Memory B cell (primary cell): ENCODE measurements around the gene PRMT3.
A peak's percentile ranks its signal among the peaks of the same experiment; 100 is the strongest.

Experiments used
- ATAC-seq: fragments of 150-1000 bp; cut with Tn5 transposase; 2 replicates; pipeline ENCODE4 v1.10.0; 2021; ENCODE audit warnings: low read depth, mild to moderate bottlenecking, moderate library complexity
- DNase-seq, 2 donors: peaks; one replicate each; pipeline ENCODE4 v3.0.0; 2022; ENCODE audit warnings: low spot score in 2 of 2
- H3K27ac Mint-ChIP-seq: one replicate; pipeline ENCODE4 v1.8.0; 2022; ENCODE audit warnings: mild to moderate bottlenecking, moderate library complexity, mixed read lengths
- H3K27me3 Mint-ChIP-seq: one replicate; pipeline ENCODE4 v1.8.0; 2022; ENCODE audit warnings: mixed read lengths
- H3K36me3 Mint-ChIP-seq: one replicate; pipeline ENCODE4 v1.8.0; 2022; ENCODE audit warnings: mild to moderate bottlenecking, mixed read lengths
- H3K4me1 Mint-ChIP-seq: one replicate; pipeline ENCODE4 v1.8.0; 2022; ENCODE audit warnings: mixed read lengths
- H3K4me3 Mint-ChIP-seq: one replicate; pipeline ENCODE4 v1.8.0; 2022; ENCODE audit warnings: mild to moderate bottlenecking, moderate library complexity, mixed read lengths
- H3K9me3 Mint-ChIP-seq: one replicate; pipeline ENCODE4 v1.8.0; 2022; ENCODE audit warnings: mixed read lengths

The PRMT3 gene

DNA sequence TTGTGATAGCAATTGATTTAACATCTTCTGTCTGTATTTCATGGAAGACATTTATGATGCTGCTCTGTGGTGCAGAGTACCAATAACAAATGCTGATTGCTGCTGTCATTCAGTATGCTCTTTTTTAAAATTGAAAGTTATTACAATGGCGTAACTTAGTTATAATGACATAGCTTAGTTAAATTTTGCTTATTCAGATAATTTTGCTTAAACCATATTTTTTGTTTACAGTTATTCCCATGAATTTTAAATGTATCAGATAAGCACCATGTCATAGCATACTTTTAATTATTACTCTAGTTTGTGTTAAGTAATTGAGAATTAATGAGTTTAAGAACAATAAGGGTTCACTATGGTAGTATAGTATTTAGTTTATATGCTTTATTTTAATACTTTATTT lies 15.5 kb downstream of the PRMT3 start:
- Mint-ChIP-seq H3K4me3 (no peak overlapping the region), H3K27me3 (no peaks in the 10 kb centered on the region), H3K9me3 (no peaks in the 10 kb centered on the region), H3K27ac (no peak overlapping the region), H3K4me1 (no peaks in the 10 kb centered on the region), H3K36me3 (peaks cover 17% of the 10 kb centered on the region)
- ATAC-seq (no peak), DNase-seq (no peak)

DNA sequence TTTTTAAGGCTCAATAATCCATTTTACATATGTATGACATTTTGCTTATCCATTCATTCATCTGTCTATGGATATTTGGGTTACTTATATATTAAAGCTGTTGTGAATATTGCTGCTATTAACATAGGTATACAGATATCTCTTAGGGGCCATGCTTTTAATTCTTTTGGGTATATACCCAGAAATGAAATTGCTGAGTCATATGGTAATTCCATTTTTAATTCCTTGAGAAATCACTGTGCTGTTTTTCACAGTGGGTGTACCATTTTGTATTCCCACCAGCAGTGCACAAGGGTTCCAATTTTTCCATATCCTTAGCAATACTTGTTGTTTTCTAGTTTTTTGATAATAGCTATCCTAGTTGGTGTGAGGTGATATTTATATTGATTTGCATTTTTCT lies 19.0 kb downstream of the PRMT3 start:
- Mint-ChIP-seq H3K36me3 (peaks cover 16% of the 10 kb centered on the region), H3K4me1 (no peaks in the 10 kb centered on the region), H3K9me3 (no peaks in the 10 kb centered on the region), H3K4me3 (no peak overlapping the region), H3K27ac (no peak overlapping the region), H3K27me3 (no peaks in the 10 kb centered on the region)
- DNase-seq (no peak), ATAC-seq (no peak)

DNA sequence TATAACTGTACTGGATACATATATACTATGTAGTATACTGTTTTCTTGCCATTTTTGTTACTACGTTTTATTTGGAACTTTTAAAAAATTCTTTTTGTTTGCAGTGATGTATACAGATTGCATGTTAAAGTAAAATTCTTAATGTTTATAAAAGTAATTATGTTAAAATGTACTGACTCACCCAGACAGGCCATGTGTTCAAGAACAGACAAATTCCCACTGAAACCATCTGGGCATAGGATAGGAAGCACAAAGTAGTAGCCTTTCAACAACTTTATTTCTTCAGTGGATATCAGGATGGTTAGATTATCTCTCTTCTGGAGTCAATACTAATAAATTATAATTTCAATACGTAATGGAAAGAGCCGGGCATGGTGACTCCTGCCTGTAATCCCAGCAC lies 19.8 kb downstream of the PRMT3 start:
- Mint-ChIP-seq H3K9me3 (no peaks in the 10 kb centered on the region), H3K27ac (no peak overlapping the region), H3K4me1 (no peaks in the 10 kb centered on the region), H3K4me3 (no peak overlapping the region), H3K27me3 (no peaks in the 10 kb centered on the region), H3K36me3 (peaks cover 15% of the 10 kb centered on the region)
- no peak for ATAC-seq
- DNase-seq = no peak

DNA sequence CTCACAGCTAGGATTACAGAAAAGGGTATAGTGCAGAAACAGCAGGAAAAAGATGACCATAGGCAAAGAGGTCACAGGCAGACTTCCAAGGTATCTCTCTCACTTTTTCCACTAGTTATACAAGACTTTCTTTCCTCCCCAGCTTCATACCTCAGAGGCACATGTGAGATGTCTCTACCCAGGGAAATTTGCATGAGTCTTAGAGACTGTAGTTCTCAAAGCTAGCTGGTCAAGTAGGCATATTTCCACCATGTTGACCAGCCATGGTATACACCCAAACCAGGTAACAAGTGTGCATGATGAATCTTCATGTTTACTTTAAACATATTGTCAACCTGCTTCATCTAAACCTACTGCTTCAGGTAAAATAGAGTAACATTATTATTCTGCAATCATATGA lies 27.9 kb downstream of the PRMT3 start:
- no peak overlapping the region for H3K27ac Mint-ChIP-seq
- no peak for ATAC-seq
- H3K36me3 Mint-ChIP-seq = peaks cover 27% of the 10 kb centered on the region
- H3K27me3 Mint-ChIP-seq = no peaks in the 10 kb centered on the region
- no peak overlapping the region for H3K4me3 Mint-ChIP-seq
- H3K4me1 Mint-ChIP-seq = peaks cover 3% of the 10 kb centered on the region
- no peak for DNase-seq
- no peaks in the 10 kb centered on the region for H3K9me3 Mint-ChIP-seq

DNA sequence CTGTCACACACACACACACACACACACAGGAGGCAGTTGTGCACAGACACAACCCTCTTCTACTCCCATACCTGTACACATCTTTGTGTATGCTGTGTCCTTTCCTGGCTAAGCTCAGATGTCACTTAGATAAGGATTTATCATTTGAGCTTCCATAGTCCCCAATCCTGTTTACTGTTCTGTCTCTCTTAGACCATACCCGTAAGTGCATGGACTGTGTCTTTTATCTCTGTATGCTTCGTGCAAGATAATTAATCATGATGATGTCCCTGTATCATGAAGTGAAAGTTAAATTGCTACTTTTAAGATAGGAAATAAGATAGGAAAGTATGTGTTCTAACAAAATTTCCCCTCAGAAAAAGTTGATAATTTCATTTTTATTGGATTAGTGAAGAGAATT lies 30.3 kb downstream of the PRMT3 start:
- H3K9me3 Mint-ChIP-seq = no peaks in the 10 kb centered on the region
- ATAC-seq = no peak
- peaks cover 3% of the 10 kb centered on the region for H3K4me1 Mint-ChIP-seq
- no peak overlapping the region for H3K27ac Mint-ChIP-seq
- no peaks in the 10 kb centered on the region for H3K27me3 Mint-ChIP-seq
- H3K4me3 Mint-ChIP-seq = no peak overlapping the region
- DNase-seq = no peak
- H3K36me3 Mint-ChIP-seq = peaks cover 33% of the 10 kb centered on the region

DNA sequence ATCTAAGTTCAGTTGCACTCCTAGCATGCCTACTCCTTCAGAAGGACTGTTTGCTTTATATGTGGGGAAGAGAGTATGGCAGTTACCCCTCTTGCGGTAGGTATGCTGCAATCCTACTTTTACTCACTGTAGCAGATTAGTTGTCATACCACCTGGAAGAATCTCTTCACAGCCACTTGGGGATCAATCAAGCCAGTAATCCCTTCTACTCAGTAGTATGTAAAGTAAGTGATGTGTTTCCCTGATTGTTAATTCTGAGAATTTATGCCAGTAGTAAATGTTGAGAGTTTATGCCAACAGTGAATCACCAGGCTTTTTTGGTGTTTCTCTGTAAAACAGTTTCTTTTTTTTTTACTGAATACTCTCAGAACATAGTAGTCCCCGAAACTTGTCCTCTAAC lies 34.4 kb downstream of the PRMT3 start:
- ATAC-seq (no peak), DNase-seq (no peak)
- peaks cover 28% of the 10 kb centered on the region for H3K36me3 Mint-ChIP-seq
- H3K4me1 Mint-ChIP-seq = peaks cover 3% of the 10 kb centered on the region
- H3K27ac Mint-ChIP-seq = no peak overlapping the region
- H3K4me3 Mint-ChIP-seq = no peak overlapping the region
- H3K9me3 Mint-ChIP-seq = no peaks in the 10 kb centered on the region
- no peaks in the 10 kb centered on the region for H3K27me3 Mint-ChIP-seq

DNA sequence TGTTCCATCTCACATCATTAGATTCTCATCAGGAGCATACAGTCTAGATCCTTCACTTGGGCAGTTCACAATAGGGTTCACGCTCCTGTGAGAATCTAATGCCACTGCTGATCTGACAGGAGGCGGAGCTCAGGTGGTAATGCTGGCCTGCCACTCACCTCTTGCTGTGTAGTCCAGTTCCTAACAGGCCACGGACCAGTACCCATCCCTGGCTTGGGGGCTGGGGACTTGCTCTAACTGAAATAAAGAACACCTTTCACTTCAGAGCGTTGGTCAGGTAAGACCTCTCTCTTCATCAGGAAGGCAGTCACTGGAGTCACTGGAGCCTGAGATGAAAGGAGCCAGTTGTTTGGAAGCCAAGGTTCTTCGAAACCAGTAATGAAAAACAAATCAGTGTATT lies 41.7 kb downstream of the PRMT3 start:
- Mint-ChIP-seq H3K9me3 (no peaks in the 10 kb centered on the region), H3K4me3 (no peak overlapping the region), H3K4me1 (no peaks in the 10 kb centered on the region), H3K27ac (peak overlapping the region; percentile 35), H3K27me3 (no peaks in the 10 kb centered on the region), H3K36me3 (peaks cover 17% of the 10 kb centered on the region)
- no peak for DNase-seq
- ATAC-seq = no peak

DNA sequence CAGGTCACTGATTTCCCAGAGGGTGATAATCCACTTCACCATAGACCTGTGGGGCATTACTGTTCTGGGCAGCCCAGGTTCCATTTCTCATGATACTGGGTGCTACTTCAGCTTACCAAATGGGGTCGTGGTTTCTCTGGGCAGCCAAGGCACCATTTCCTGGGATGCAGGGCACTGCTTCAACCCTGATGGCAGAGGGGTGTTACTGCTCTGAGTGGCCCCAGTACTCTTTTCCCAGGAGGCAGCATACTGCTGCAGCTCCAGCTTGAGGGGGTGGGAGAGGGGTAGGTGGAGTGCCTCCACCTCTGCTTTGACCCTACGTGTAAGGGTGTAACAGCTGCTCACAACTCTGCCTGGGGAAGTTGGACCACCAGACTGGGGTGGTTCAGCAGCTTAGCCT lies 51.1 kb downstream of the PRMT3 start:
- Mint-ChIP-seq H3K4me3 (no peak overlapping the region), H3K9me3 (no peaks in the 10 kb centered on the region), H3K27ac (no peak overlapping the region), H3K27me3 (no peaks in the 10 kb centered on the region), H3K36me3 (peaks cover 27% of the 10 kb centered on the region), H3K4me1 (peaks cover 2% of the 10 kb centered on the region)
- no peak for ATAC-seq
- no peak for DNase-seq

DNA sequence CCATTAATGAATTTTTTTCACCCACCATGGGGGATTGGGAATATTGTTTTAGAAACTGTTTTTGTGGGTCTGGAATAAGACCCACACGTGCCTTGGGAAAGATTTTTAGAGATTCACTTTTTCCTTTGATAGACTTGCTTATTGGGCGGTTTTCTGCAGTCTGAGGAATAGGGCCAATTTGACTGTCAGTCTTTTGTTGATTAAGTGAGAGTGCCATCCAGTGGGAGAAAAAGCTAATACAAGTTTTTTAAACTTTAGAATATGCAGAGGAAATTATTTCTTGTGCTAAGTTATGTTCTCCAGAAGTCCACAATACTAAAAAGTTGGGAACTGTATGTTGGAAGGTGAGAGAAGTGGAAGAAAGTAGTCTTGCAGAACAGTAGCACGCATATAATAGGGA lies 56.1 kb downstream of the PRMT3 start:
- DNase-seq = no peak
- Mint-ChIP-seq H3K4me1 (peaks cover 2% of the 10 kb centered on the region), H3K9me3 (no peaks in the 10 kb centered on the region), H3K27ac (no peak overlapping the region), H3K4me3 (no peak overlapping the region), H3K36me3 (peaks cover 5% of the 10 kb centered on the region), H3K27me3 (no peaks in the 10 kb centered on the region)
- no peak for ATAC-seq

DNA sequence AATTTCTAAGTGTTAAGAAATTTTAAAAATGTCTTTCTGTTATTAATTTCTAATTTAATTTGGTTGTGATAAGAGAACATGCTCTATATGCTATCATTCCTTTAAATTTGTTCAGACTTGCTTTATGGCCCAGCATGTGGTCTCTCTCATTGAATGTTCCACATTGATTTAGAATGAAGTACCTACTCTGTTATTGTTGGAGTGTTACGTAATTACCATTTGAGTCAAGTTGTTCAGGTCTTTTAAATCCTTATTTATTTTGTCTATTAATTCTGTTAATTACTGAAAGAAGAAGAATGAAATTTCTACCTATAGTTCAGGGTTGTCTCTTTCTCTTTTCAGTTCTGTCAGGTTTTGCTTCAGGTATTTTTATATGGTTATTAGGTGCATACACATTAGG lies 57.0 kb downstream of the PRMT3 start:
- H3K27ac Mint-ChIP-seq = no peak overlapping the region
- H3K9me3 Mint-ChIP-seq = no peaks in the 10 kb centered on the region
- H3K36me3 Mint-ChIP-seq = peaks cover 5% of the 10 kb centered on the region
- H3K4me1 Mint-ChIP-seq = peaks cover 2% of the 10 kb centered on the region
- ATAC-seq (no peak), DNase-seq (no peak)
- H3K27me3 Mint-ChIP-seq = no peaks in the 10 kb centered on the region
- H3K4me3 Mint-ChIP-seq = no peak overlapping the region

DNA sequence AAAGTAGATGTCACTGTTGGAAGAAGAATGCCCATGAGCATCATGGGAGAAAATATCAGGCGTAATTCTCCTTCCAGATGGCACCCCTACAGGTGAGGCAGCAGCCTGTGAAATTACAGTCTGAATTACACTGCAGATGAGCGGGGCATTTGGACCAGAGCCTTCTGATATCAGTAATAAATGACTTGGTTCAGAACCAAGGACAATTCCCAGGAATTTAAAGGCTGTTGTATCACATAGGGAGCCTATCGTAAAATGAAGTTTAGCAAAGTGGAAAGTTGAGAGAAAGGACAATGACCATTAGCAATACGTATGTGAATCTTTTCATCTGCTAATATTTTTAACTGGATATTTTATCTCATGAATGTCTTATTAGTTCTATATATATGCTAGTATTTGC lies 61.3 kb downstream of the PRMT3 start:
- no peaks in the 10 kb centered on the region for H3K4me1 Mint-ChIP-seq
- ATAC-seq (no peak), DNase-seq (no peak)
- no peaks in the 10 kb centered on the region for H3K9me3 Mint-ChIP-seq
- no peak overlapping the region for H3K27ac Mint-ChIP-seq
- H3K4me3 Mint-ChIP-seq = no peak overlapping the region
- no peaks in the 10 kb centered on the region for H3K27me3 Mint-ChIP-seq
- peaks cover 7% of the 10 kb centered on the region for H3K36me3 Mint-ChIP-seq

DNA sequence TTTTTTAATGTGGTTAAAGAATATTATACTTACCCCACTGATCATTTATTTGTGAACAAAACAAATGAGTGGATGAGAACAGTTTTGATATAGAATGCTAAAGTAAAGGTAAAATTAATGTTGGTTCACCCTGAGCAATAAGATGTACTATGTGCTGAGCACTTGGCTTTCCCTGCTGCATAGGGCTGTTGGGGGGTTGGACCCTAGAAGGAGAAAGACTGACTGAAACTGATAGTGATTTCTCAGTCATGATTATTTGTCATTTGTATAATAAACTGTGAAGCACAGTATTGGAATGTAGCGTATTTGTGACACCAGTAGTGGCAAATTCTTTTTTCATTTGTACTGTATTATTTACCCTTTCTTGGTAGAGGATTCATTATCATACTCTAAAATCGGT lies 63.3 kb downstream of the PRMT3 start:
- Mint-ChIP-seq H3K27me3 (no peaks in the 10 kb centered on the region), H3K27ac (no peak overlapping the region), H3K9me3 (no peaks in the 10 kb centered on the region), H3K4me1 (no peaks in the 10 kb centered on the region), H3K36me3 (peaks cover 12% of the 10 kb centered on the region), H3K4me3 (no peak overlapping the region)
- DNase-seq (no peak), ATAC-seq (no peak)

DNA sequence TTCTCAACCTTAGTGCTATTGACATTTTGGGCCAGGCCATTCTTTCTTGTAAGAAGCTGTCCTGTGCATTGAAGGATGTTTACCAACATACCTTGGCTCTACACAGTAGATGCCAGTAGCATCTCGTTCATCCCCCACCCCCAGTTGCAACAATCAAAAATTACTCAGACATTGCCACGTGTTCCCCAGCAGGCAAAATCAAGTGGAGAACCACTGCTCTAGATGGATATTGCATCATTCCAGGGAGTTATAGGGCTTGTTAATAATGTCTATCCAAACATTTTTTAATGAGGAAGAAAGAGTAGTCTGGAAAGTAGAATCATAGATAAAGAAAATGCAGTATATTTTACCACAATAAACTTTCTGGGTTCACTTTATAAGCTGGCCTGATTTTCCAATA lies 64.1 kb downstream of the PRMT3 start:
- Mint-ChIP-seq H3K9me3 (no peaks in the 10 kb centered on the region), H3K27me3 (no peaks in the 10 kb centered on the region), H3K4me3 (no peak overlapping the region), H3K4me1 (no peaks in the 10 kb centered on the region), H3K27ac (no peak overlapping the region), H3K36me3 (peaks cover 12% of the 10 kb centered on the region)
- DNase-seq (no peak), ATAC-seq (no peak)

DNA sequence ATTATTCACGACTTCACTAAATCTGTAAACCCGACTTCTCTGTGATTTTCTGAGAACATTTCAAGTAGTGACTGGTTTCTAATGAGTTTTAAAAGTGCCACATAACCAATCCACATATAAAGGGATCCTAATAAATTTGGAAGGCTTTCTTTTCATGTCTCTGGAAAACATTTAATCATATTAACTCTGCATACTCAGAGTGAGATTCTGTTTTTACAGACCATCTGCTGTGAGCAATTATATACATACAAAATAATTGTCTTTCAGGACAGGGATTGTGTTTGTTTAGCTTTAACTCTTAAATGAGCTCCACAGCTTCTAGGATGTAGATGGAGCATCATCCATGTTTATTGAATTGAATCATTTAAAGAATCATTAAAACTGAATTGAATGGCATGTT lies 65.1 kb downstream of the PRMT3 start:
- peaks cover 16% of the 10 kb centered on the region for H3K36me3 Mint-ChIP-seq
- H3K9me3 Mint-ChIP-seq = peaks cover 3% of the 10 kb centered on the region
- ATAC-seq (no peak), DNase-seq (no peak)
- no peak overlapping the region for H3K27ac Mint-ChIP-seq
- H3K4me3 Mint-ChIP-seq = no peak overlapping the region
- H3K4me1 Mint-ChIP-seq = no peaks in the 10 kb centered on the region
- H3K27me3 Mint-ChIP-seq = no peaks in the 10 kb centered on the region

DNA sequence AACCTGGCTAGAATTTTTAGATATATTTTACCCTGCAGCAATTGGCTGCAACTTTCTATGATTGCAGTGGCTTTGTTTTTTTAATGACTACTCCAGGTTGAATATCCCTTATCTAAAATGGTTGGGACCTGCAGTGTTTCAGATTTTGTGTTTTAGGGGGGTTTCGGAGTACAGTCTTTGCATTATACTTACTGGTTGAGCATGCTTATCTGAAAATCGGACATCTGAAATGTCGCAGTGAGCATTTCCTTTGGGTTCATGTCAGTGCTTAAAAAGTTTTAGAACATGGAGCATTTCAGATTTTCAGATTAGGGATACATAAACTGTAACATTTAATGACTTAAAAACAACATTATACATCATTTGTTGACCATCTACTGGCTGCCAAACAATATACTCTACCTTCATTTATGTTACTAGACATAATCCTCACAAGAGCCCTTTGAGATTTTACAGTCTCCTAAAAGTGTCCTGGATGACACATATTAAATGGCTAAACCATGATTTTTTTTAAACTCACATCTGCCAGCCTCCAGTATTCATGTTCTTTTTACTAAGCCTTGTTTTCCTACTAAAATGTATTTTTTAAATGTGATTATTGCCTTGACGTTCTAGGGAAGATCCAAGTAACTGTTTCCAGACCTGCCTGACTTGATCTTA lies 66.3 kb downstream of the PRMT3 start:
- H3K27ac Mint-ChIP-seq = no peak overlapping the region
- H3K27me3 Mint-ChIP-seq = no peaks in the 10 kb centered on the region
- no peak overlapping the region for H3K4me3 Mint-ChIP-seq
- ATAC-seq (no peak), DNase-seq (no peak)
- no peaks in the 10 kb centered on the region for H3K4me1 Mint-ChIP-seq
- peaks cover 17% of the 10 kb centered on the region for H3K36me3 Mint-ChIP-seq
- peaks cover 3% of the 10 kb centered on the region for H3K9me3 Mint-ChIP-seq
